NCI-H2227 (cell line): ENCODE data around the gene FDX1.
"Not testable (repeated sequence)": the region's sequence is repeated elsewhere in the genome, so short reads cannot be mapped to it uniquely, and the experiment has no call there.

Source experiments
- DNase-seq: peaks from one replicate; lab custom pipeline; 2025; ENCODE audit not compliant: unreplicated experiment; lab: John Stamatoyannopoulos, UW

Gene FDX1

DNA sequence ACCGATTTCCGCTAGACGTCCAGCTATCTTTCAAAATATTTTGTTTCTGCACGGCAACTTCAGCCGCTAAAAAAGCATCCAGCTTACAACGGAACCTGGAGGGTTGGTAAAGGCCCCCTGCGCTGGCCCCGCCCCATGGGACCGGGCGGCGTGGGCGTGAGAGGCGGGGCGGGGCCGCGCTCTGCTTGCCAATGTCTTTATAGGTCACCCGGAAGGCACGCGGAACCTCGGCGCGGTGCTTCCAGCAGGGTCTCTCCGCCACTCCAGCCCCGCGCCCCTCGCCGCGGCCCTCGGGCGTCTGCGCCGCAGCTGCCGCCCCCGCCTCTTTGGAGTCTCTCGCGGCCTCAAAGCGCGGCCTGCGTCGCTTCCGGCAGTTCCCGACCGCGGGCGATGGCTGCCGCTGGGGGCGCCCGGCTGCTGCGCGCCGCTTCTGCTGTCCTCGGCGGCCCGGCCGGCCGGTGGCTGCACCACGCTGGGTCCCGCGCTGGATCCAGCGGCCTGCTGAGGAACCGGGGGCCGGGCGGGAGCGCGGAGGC, at the start of gene FDX1:
FDX1 (plus strand) TSS at position 218 of the 536 bp plus-strand sequence; CDS start at position 391, 173 bp downstream.
- DNase-seq: peak; percentile 89

DNA sequence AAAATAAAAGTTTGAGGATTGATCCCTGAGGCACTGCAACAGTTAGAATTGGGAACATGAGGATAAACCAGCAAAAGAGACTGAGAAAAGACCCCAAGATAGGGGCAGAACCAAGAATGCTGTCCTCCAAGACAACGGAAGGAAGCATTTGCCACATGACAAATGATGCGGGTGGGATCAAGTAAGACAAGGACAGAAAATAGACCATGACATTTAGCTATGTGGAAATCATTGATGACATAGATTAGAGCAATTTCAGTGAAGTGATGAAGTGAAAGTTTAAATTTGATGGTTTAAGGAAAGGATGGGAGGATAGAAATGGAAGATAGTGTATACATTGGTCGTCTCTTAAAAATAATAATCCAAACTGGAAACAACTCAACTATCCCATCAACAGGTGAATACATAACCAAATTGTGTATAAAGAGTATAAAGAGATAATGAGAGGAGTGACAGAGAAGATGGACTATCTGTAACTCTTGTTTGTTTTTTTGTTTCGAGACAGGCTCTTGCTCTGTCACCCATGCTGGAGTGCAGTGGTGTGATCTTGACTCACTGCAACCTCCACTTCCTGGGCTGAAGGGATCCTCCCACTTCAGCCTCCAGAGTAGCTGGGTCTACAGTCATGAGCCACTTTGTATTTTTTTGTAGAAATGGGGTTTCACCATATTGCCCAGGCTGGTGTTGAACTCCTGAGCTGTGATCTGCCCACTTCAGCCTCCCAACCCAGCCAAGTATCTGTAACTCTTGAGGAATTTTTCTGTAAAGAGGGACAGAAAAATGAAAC, 48.7 kb upstream of the FDX1 start:
- DNase-seq: no peak

DNA sequence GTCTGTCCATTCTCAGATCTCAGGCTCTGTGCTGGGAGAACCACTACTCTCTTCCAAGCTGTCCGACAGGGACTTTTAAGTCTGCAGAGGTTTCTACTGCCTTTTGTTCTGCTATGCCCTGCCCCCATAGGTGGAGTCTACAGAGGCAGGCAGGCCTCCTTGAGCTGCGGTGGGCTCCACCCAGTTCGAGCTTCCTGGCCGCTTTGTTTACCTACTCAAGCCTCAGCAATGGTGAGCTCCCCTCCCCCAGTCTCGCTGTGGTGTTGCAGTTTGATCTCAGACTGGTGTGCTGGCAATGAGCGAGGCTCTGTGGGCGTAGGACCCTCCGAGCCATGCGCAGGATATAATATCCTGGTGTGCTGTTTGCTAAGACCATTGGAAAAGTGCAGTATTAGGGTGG, 41.5 kb upstream of the FDX1 start:
- DNase-seq: not testable (repeated sequence)

- no peak for DNase-seq
Observed at GRCh38 chr11:110389965-110390364, 39.8 kb upstream of the FDX1 start.

GRCh38 chr11:110392056-110392455, 37.7 kb upstream of the FDX1 start:
- DNase-seq: no peak

DNA sequence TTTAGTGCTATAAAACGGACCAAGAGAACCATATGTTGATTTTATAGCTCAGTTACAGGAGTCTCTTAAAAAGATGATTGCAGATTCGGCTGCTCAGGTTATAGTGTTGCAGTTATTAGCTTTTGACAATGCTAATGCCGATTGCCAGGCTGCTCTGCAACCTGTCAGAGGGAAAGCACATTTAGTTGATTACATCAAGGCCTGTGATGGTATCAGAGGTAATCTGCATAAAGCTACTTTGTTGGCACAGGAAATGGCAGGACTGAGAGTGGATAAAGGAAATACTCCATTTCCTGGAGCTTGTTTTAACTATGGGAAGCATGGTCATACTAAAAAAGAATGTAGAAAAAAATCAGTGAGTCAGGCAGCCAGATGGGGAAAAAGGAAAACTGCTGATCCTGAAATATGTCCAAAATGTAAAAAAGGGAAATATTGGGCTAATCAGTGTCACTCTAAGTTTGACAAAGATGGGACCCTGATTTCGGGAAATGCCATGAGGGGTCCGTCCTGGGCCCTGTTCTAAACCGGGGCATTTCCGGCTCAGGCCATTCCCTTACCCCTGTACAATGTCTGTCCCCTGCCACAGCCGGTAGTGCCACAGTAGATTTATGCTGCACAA, 32.0 kb upstream of the FDX1 start:
- DNase-seq: not testable (repeated sequence)

DNA sequence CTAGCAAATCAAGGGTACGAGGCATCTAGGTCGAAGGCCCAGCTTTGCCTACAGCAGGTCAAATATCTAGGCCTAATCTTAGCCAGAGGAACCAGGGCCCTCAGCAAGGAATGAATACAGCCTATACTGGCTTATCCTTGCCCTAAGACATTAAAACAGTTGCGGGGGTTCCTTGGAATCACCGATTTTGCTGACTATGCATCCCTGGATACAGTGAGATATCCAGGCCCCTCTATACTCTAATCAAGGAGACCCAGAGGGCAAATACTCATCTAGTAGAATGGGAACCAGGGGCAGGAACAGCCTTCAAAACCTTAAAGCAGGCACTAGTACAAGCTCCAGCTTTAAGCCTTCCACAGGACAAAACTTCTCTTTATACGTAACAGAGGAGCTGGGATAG, 26.2 kb upstream of the FDX1 start:
- not testable (repeated sequence) for DNase-seq

DNA sequence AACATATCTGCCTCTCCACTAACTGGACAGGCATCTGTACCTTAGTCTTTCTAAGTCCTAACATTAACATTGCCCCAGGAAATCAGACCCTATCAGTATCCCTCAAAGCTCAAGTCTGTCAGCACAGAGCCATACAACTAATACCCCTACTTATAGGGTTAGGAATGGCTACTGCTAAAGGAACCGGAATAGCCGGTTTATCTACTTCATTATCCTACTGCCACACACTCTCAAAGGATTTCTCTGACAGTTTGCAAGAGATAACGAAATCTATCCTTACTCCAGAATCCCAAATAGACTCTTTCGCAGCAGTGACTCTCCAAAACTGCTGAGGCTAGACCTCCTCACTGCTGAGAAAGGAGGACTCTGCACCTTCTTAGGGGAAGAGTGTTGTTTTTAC, 24.1 kb upstream of the FDX1 start:
- DNase-seq: not testable (repeated sequence)

DNA sequence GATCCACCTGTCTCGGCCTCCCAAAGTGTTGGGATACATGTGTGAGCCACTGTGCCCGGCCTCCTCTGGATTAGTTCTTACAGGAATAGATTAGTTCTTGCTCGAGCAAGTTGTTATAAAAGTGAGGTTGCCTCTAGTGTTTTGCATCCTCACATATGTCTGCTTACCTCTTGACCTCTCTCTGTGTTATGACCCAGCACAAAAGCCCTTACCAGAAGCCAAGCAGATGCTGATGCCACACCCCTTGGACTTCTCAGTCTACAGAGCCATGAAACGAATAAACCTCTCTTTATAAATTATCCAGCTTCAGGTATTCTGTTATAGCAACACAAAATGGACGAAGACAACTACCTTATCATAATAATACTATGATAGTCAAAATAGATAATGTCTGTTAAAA, 22.4 kb upstream of the FDX1 start:
- DNase-seq: no peak

GRCh38 chr11:110409174-110409573, 20.6 kb upstream of the FDX1 start:
- DNase-seq: no peak

DNA sequence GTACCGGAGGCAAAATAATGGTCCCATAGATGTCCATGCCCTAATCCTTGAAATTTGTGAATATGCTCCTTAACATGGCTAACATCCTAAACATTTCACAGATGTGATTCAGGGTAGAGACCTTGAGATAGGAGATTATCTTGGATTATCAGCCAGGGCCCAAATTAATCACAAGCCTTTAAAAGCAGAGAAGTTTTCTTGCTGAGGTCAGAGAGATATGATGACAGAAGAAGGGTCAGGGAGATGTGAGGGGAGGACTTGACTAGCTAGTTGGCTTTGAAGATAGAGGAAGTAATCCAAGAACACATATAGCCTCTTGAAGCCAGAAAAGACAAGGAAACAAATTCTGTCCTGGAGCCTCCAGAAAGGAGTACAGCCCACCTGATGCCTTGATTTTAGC, 19.1 kb upstream of the FDX1 start:
- no peak for DNase-seq

- no peak for DNase-seq
Observed at GRCh38 chr11:110415081-110415480, 14.7 kb upstream of the FDX1 start.

GRCh38 chr11:110421658-110422057, 8.1 kb upstream of the FDX1 start:
- not testable (repeated sequence) for DNase-seq

DNA sequence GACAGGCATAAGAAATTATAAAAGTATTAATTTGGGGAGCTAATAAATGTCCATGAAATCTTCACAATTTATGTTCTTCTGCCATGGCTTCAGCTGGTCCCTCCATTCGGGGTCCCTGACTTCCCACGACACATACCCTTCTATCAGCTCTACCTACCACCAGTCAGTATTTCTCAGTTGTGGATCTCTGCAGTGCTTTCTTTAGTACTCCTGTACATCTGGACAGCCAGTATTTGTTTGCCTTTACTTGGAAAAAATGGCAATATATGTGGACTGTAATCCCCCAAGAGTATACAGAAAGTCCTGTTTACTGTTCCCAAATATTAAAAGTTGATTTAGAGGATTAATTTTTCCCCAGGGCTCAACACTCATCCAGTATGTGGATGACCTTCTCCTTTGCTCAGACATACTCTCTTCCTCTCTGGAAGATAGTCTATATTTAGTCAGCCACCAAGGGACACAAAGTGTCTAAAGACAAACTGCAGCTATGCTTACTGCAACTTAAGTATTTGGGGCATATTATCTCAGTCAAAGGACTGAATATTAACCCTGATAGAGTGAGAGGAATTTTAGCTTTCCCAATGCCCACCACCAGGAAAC, 7.3 kb upstream of the FDX1 start:
- DNase-seq: no peak

DNA sequence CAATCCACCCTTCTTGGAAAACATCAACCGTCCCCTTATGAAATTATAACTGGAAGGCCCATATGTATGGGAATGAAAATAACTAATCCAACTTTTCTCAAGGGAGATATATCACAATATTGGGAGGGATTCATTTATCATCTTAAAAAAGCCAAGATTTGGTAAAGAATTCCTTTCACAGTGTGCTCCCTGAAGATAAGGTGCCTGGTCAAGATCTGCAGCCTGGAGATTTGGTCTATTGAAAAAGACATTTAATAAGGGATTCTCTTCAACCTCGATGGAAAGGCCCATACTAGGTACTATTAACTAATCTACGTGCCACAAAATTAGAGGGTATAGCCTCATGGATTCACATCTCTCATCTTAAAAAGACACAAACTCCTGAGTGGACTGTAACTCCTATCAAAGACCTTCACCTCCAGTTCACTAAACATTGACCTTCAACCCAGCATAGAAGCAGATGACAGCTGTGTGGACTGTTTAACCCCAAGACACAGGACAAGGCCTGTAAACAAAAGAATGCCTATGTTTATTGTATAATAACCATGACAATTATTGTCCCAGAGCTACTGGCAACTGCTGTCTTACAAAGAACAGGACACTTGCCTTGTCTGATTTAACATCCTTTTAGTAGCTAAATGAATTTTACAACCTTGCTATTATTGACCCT, 4.8 kb upstream of the FDX1 start:
- no peak for DNase-seq

GRCh38 chr11:110425751-110426545, 3.8 kb upstream of the FDX1 start:
- DNase-seq: no peak

GRCh38 chr11:110428040-110428439, 1.7 kb upstream of the FDX1 start:
- no peak for DNase-seq

DNA sequence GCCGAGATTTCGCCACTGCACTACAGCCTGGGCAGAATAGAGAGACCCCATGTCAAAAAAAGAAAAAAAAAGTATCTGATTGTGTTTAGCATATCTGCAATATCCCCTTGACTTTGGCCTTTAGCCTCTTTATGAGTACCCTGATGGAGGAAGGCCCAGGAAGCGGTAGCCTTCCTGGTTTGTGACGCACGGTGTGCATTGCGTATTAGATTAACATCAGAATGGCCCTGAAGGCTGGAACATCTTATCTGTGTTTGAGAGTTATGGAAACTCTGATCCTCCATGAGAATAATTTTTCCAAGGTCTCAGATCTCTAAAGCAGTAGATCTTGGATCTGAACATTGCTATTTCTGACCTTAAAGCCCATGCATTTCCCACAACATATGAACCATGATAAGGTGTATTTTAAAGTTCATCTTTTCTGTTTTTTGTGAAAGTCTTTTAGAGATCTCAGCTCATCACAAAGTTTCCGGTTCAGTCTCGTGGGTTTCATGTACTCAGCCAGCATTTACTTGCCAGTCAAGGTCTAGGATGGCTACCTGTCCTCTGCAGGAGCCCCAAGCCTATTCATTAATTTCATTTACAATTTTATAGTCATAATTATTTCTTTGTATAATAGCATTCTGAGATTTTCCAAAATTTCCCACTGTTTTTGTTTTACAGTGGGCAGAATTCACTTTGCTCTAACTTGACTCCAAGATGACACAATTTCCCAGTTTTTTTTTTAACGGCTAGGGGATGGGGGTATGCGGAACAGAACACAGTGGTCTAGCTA, 605 bp upstream of the FDX1 start:
- DNase-seq: no peak

- DNase-seq: no peak
Observed at GRCh38 chr11:110430267-110431050, 711 bp downstream of the FDX1 start.
